IMR-90 (cell line): ENCODE results near the gene NFIA. TPM values are rescaled to one million over a fixed set of nuclear protein-coding genes. Genes with fewer than 3 reads are reported as not detected.

Experiments
- ATAC-seq: fragments of 200-7000 bp; cut with Tn5 transposase; 2 replicates; pipeline ENCODE4 v1.9.1; 2020; ENCODE audit warnings: low read depth, mild to moderate bottlenecking, moderate library complexity
- BruUV-seq: library from RNA; stranded (reverse); fragments of 400-500 nt; replicated peaks from 2 replicates; lab custom pipeline; 2021; lab: Mats Ljungman, UMichigan
- CTCF ChIA-PET: fragments of 300-600 bp; formaldehyde crosslinking; extraction: SDS; loops from one replicate; lab custom pipeline; 2021; ENCODE audit warnings: antibody characterized with exemption; lab: Yijun Ruan, JAX
- POLR2A ChIA-PET: fragments of 300-600 bp; sonication (Branson Sonifier 250); formaldehyde crosslinking; loops from one replicate; lab custom pipeline; 2022; ENCODE audit warnings: antibody characterized with exemption; ENCODE audit not compliant: unreplicated experiment; lab: Charles Lee
- DNase-seq: peaks from one replicate; pipeline ENCODE4 v3.0.0; 2013
- H2AFZ ChIP-seq: replicated peaks from 2 replicates; pipeline ENCODE3; 2013; ENCODE audit warnings: low read length, mild to moderate bottlenecking; ENCODE audit not compliant: poor library complexity
- H2AK5ac ChIP-seq: 2 replicates; pipeline ENCODE4 v1.6.1; 2013; ENCODE audit warnings: low read depth, low read length, inconsistent platforms
- H2AK9ac ChIP-seq: replicated peaks from 2 replicates; pipeline ENCODE3; 2013; ENCODE audit warnings: mild to moderate bottlenecking, low read depth, low read length, moderate library complexity; ENCODE audit not compliant: poor library complexity
- H2BK120ac ChIP-seq: 2 replicates; pipeline ENCODE4 v1.6.1; 2013; ENCODE audit warnings: low read depth, low read length, inconsistent platforms
- H2BK15ac ChIP-seq: 3 replicates; pipeline ENCODE4 v1.6.1; 2013; ENCODE audit warnings: low read depth, low read length, inconsistent platforms
- H2BK20ac ChIP-seq: 2 replicates; pipeline ENCODE4 v1.6.1; 2013; ENCODE audit warnings: low read depth, mild to moderate bottlenecking, inconsistent platforms, low read length, moderate library complexity
- H2BK5ac ChIP-seq: 2 replicates; pipeline ENCODE4 v1.6.1; 2013; ENCODE audit warnings: mild to moderate bottlenecking, low read depth, low read length, inconsistent platforms; ENCODE audit not compliant: poor library complexity, severe bottlenecking
- H3K14ac ChIP-seq: replicated peaks from 2 replicates; pipeline ENCODE4 v1.6.1; 2013; ENCODE audit warnings: low read depth, low read length, inconsistent platforms
- H3K18ac ChIP-seq: 2 replicates; pipeline ENCODE4 v1.6.1; 2013; ENCODE audit warnings: low read depth, low read length, control low read depth
- H3K23ac ChIP-seq: 2 replicates; pipeline ENCODE4 v1.6.1; 2013; ENCODE audit warnings: low read depth, low read length, inconsistent platforms
- H3K27ac ChIP-seq: 2 replicates; pipeline ENCODE4 v1.5.1; 2013; ENCODE audit warnings: mild to moderate bottlenecking, control low read depth, low read length; ENCODE audit not compliant: insufficient read depth
- H3K27me3 ChIP-seq: 2 replicates; pipeline ENCODE4 v1.6.1; 2013; ENCODE audit warnings: low read length; ENCODE audit not compliant: control insufficient read depth, insufficient read depth
- H3K36me3 ChIP-seq: 2 replicates; pipeline ENCODE4 v1.6.1; 2013; ENCODE audit warnings: low read length, mixed read lengths; ENCODE audit not compliant: control insufficient read depth, insufficient read depth
- H3K4ac ChIP-seq: 2 replicates; pipeline ENCODE4 v1.6.1; 2013; ENCODE audit warnings: low read depth, low read length, inconsistent platforms
- H3K4me1 ChIP-seq: 2 replicates; pipeline ENCODE4 v1.6.1; 2013; ENCODE audit warnings: low read length, mixed read lengths; ENCODE audit not compliant: control insufficient read depth, insufficient read depth
- H3K4me2 ChIP-seq: 2 replicates; pipeline ENCODE4 v1.6.1; 2013; ENCODE audit warnings: low read depth, mild to moderate bottlenecking, control low read depth, low read length, moderate library complexity
- H3K4me3 ChIP-seq: 2 replicates; pipeline ENCODE4 v1.5.1; 2013; ENCODE audit warnings: low read depth, mild to moderate bottlenecking, control low read depth, low read length, moderate library complexity; ENCODE audit not compliant: insufficient read depth
- H3K56ac ChIP-seq: 2 replicates; pipeline ENCODE4 v1.6.1; 2013; ENCODE audit warnings: low read length, inconsistent platforms; ENCODE audit not compliant: insufficient read depth; ENCODE audit errors: extremely low read depth
- H3K79me1 ChIP-seq, 2 experiments: 2 replicates each; pipeline ENCODE4 v1.6.1; 2013; ENCODE audit warnings: low read length in 2 of 2, inconsistent platforms in 1 of 2, low read depth in 1 of 2
- H3K9ac ChIP-seq: 2 replicates; pipeline ENCODE4 v1.6.1; 2013; ENCODE audit warnings: low read depth, low read length, control low read depth
- H3K9me1 ChIP-seq: 2 replicates; pipeline ENCODE4 v1.6.1; 2013; ENCODE audit warnings: low read length, inconsistent platforms; ENCODE audit not compliant: insufficient read depth
- H3K9me3 ChIP-seq: 2 replicates; pipeline ENCODE4 v1.6.1; 2013; ENCODE audit warnings: low read length; ENCODE audit not compliant: control insufficient read depth, insufficient read depth
- H4K20me1 ChIP-seq: 2 replicates; pipeline ENCODE4 v1.6.1; 2013; ENCODE audit warnings: low read length, inconsistent platforms; ENCODE audit not compliant: insufficient read depth
- H4K5ac ChIP-seq: 2 replicates; pipeline ENCODE4 v1.6.1; 2013; ENCODE audit warnings: mild to moderate bottlenecking, low read depth, low read length, control low read depth
- H4K8ac ChIP-seq, 2 experiments: 2 replicates each; pipeline ENCODE4 v1.6.1; 2013; ENCODE audit warnings: low read depth in 2 of 2, low read length in 2 of 2, control low read depth in 1 of 2, inconsistent platforms in 1 of 2
- H4K91ac ChIP-seq: 2 replicates; pipeline ENCODE4 v1.6.1; 2013; ENCODE audit warnings: low read depth, low read length, inconsistent platforms; ENCODE audit not compliant: insufficient read depth
- BHLHE40 ChIP-seq: fragments of 150-350 bp; IDR thresholded peaks from 2 replicates; pipeline ENCODE4 v1.6.1; 2016; ENCODE audit warnings: mild to moderate bottlenecking, low read depth, low read length
- CEBPB ChIP-seq: IDR thresholded peaks from 2 replicates; pipeline ENCODE4 v1.6.1; 2012; ENCODE audit warnings: low read depth, low read length, improper control_type of control experiment
- CHD1 ChIP-seq: IDR thresholded peaks from 2 replicates; pipeline ENCODE4 v1.6.1; 2012; ENCODE audit warnings: low read depth, low read length, improper control_type of control experiment
- CTCF ChIP-seq: conservative IDR thresholded peaks from 2 replicates; pipeline ENCODE4 v1.5.1; 2012; ENCODE audit warnings: mild to moderate bottlenecking, low read depth, low read length, improper control_type of control experiment
- ELK1 ChIP-seq: fragments of 150-350 bp; IDR thresholded peaks from 2 replicates; pipeline ENCODE4 v1.6.1; 2016; ENCODE audit warnings: low read depth, mild to moderate bottlenecking, low read length, moderate library complexity, borderline replicate concordance
- FOS ChIP-seq: fragments of 150-350 bp; IDR thresholded peaks from 2 replicates; pipeline ENCODE4 v1.6.1; 2016; ENCODE audit warnings: low read depth, low read length
- MAZ ChIP-seq: IDR thresholded peaks from 2 replicates; pipeline ENCODE4 v1.6.1; 2012; ENCODE audit warnings: low read depth, mild to moderate bottlenecking, low read length, improper control_type of control experiment, moderate library complexity, borderline replicate concordance
- MXI1 ChIP-seq: IDR thresholded peaks from 2 replicates; pipeline ENCODE4 v1.6.1; 2012; ENCODE audit warnings: low read depth, mild to moderate bottlenecking, low read length, moderate library complexity, borderline replicate concordance
- NFE2L2 ChIP-seq: fragments of 150-350 bp; IDR thresholded peaks from 2 replicates; pipeline ENCODE4 v1.6.1; 2016; ENCODE audit warnings: low read depth, mild to moderate bottlenecking, low read length
- POLR2A ChIP-seq: IDR thresholded peaks from 2 replicates; pipeline ENCODE4 v1.6.1; 2012; ENCODE audit warnings: mild to moderate bottlenecking, low read depth, low read length
- RAD21 ChIP-seq: IDR thresholded peaks from 2 replicates; pipeline ENCODE4 v1.6.1; 2012; ENCODE audit warnings: low read length, improper control_type of control experiment
- RCOR1 ChIP-seq: IDR thresholded peaks from 2 replicates; pipeline ENCODE4 v1.6.1; 2012; ENCODE audit warnings: mild to moderate bottlenecking, low read length, improper control_type of control experiment; ENCODE audit not compliant: insufficient replicate concordance
- RFX5 ChIP-seq: IDR thresholded peaks from 2 replicates; pipeline ENCODE4 v1.8.0; 2012; ENCODE audit warnings: low read depth, mild to moderate bottlenecking, low read length, moderate library complexity
- SMC3 ChIP-seq: fragments of 150-350 bp; IDR thresholded peaks from 2 replicates; pipeline ENCODE4 v1.6.1; 2016; ENCODE audit warnings: low read depth, mild to moderate bottlenecking, antibody characterized with exemption, low read length, moderate library complexity
- USF2 ChIP-seq: fragments of 150-350 bp; IDR thresholded peaks from 2 replicates; pipeline ENCODE4 v1.6.1; 2017; ENCODE audit warnings: mild to moderate bottlenecking, antibody characterized with exemption, low read length, low read depth
- WGBS, 2 experiments: methylation state at CpG; one replicate each; pipeline versions ENCODE4 v1.1.5 to v1.1.7; 2013; ENCODE audit warnings: missing lambda C conversion rate in 2 of 2; ENCODE audit not compliant: insufficient read length in 1 of 2; ENCODE audit errors: extremely low coverage in 2 of 2; 5-methylcytosine and 5-hydroxymethylcytosine counted together
- dilution Hi-C: fragments of 300-500 bp; cut with HindIII; formaldehyde crosslinking; loops from one replicate; pipeline ENCODE4 v1.14.3; 2018; ENCODE audit warnings: low sequenced_read_pairs; ENCODE audit not compliant: unreplicated experiment
- in situ Hi-C: fragments of 300-500 bp; cut with MboI; formaldehyde crosslinking; loops from 3 replicates; pipeline ENCODE4 v1.14.3; 2019; ENCODE audit warnings: low sequenced_read_pairs, inconsistent platforms, mixed read lengths
- intact Hi-C: fragments of 100-400 bp; cut with micrococcal nuclease; formaldehyde crosslinking; loops from 2 replicates; pipeline ENCODE4 v1.10.0; 2022
- polyA plus RNA-seq, 3 experiments: library from polyadenylated mRNA; depleted of rRNA; stranded (reverse); fragments of >200 nt; gene quantifications; 2 replicates each; pipeline ENCODE4 v1.2.3, GENCODE V29; 2012; ENCODE audit warnings: low replicate concordance in 1 of 3
- total RNA-seq: library from RNA; depleted of rRNA; stranded (reverse); fragments of >200 nt; gene quantifications from 2 replicates; pipeline ENCODE4 v1.2.3, GENCODE V29; 2012

NFIA gene
- total and polyA plus RNA-seq, 2 of the 4 experiments (the other 2 are of a cell fraction), result 1.6 to 2.2 TPM

- no peak overlapping the region for H2BK5ac ChIP-seq
- POLR2A ChIA-PET, result no interaction called here
- no TSS peak for BruUV-seq
- TF ChIP-seq CTCF (no peak), SMC3 (no peak), CEBPB (no peak), MXI1 (no peak), ELK1 (no peak), RCOR1 (no peak), USF2 (no peak), BHLHE40 (no peak), FOS (no peak), CHD1 (no peak), RAD21 (no peak), POLR2A (no peak), NFE2L2 (no peak), MAZ (no peak), RFX5 (no peak)
These were observed 310.3 kb downstream of the NFIA start for GRCh38 chr1:61392409-61393242.

More at GRCh38 chr1:61392409-61393242, 310.3 kb downstream of the NFIA start:
- no peak overlapping the region for H2BK120ac ChIP-seq
- in situ Hi-C loops (no loop called here), dilution Hi-C loops (no loop called here), intact Hi-C loops (no loop called here)
- H3K79me1 ChIP-seq, result no peaks in the 10 kb centered on the region
- H3K56ac ChIP-seq, result no peak overlapping the region
- no peak overlapping the region for H2BK20ac ChIP-seq
- H3K9me3 ChIP-seq, result no peaks in the 10 kb centered on the region; the same call in 1 of the 2 replicates
- no peak overlapping the region for H3K4me2 ChIP-seq
- no peak overlapping the region for H4K8ac ChIP-seq
- no peak overlapping the region for H3K9ac ChIP-seq
- ATAC-seq, result no peak
- no peaks in the 10 kb centered on the region for H3K36me3 ChIP-seq
- H3K23ac ChIP-seq, result no peak overlapping the region
- no peaks in the 10 kb centered on the region for H3K4me1 ChIP-seq
- no CpG with 5 or more reads among the region's 11 CpGs for WGBS, 2 experiments
- no peak overlapping the region for H3K14ac ChIP-seq
- no peak overlapping the region for H2AFZ ChIP-seq
- H3K18ac ChIP-seq, result no peak overlapping the region
- CTCF ChIA-PET, result no interaction called here
- no peak overlapping the region for H2AK9ac ChIP-seq
- no peaks in the 10 kb centered on the region for H4K20me1 ChIP-seq
- no peak for DNase-seq
- no peak overlapping the region for H2BK15ac ChIP-seq
- no peak overlapping the region for H4K91ac ChIP-seq
- H4K5ac ChIP-seq, result no peak overlapping the region
- H3K27ac ChIP-seq, result no peak overlapping the region
- H3K27me3 ChIP-seq, result no peaks in the 10 kb centered on the region
- no peaks in the 10 kb centered on the region for H3K9me1 ChIP-seq
- no peak overlapping the region for H3K4me3 ChIP-seq
- H2AK5ac ChIP-seq, result no peak overlapping the region
- H3K4ac ChIP-seq, result no peak overlapping the region
